ENCODE results near the gene MRPS23. TPM values are rescaled to one million over a fixed set of nuclear protein-coding genes. Genes with fewer than 3 reads are reported as not detected.

MRPS23 gene
- total and polyA plus RNA-seq, 8 donors = 39.2 to 46.1 (median 43.2) TPM

DNA sequence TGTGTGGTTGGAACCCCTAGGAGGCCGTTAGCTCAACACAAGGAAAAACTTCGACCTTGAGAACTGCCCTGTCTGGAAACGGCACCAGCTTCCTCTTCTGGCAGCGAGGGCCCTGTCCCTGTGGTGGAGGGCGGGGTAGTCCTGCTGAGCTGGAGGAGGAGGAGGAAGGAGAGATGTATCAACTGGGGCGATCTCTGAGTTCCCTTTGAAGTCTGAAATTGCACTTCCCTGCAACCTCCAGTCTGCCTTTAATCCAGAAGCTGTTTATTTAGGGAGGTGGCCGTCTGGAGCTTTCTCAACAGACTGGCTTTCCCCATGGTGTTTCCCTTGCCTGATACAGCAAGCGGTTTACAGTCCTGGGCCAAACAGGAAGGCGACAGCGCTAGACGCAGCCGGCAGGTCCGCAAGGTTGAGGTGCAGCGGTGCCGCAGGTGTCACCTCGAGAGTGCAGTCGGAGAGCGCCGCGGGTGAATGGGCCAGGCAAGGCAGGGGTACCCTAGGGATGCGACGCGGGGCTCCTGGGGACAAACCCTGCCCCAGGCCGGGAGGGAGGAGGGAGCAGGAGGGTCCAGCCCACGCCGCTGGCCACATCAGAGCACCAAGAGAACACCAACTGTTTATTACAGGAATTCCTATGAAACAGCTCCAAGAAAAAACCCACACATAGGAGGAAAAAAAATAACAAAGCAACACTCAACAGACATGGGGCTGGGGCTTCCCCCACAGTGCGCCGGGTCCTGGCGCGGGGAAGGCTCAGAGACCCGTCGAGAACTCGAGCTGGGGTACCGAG is 11.4 kb upstream of the MRPS23 start:
- intact Hi-C loops (cut with DNase I) = loop anchor here in 1 of 2 donors (10.0 kb wide), 1 partner anchor 134 kb away; no protein-coding TSS in a partner anchor
- H3K36me3 ChIP-seq = peaks cover 0 to 10% of the 10 kb centered on the region in 2 donors
- DNase-seq (peak in 3 of 4 donors; percentile 36 to 91 (median 85)), ATAC-seq (peak; percentile 70)
- H3K4me1 ChIP-seq = peaks cover 18 to 25% of the 10 kb centered on the region in 2 donors
- peak overlapping the region; percentile 38 to 52 for H3K4me3 ChIP-seq
- H3K9me3 ChIP-seq = no peaks in the 10 kb centered on the region
- TF ChIP-seq, protein P1, sequence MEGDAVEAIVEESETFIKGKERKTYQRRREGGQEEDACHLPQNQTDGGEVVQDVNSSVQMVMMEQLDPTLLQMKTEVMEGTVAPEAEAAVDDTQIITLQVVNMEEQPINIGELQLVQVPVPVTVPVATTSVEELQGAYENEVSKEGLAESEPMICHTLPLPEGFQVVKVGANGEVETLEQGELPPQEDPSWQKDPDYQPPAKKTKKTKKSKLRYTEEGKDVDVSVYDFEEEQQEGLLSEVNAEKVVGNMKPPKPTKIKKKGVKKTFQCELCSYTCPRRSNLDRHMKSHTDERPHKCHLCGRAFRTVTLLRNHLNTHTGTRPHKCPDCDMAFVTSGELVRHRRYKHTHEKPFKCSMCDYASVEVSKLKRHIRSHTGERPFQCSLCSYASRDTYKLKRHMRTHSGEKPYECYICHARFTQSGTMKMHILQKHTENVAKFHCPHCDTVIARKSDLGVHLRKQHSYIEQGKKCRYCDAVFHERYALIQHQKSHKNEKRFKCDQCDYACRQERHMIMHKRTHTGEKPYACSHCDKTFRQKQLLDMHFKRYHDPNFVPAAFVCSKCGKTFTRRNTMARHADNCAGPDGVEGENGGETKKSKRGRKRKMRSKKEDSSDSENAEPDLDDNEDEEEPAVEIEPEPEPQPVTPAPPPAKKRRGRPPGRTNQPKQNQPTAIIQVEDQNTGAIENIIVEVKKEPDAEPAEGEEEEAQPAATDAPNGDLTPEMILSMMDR (IDR thresholded peaks at IDR 0.05) = no peak
- peaks cover 0 to 9% of the 10 kb centered on the region in 2 donors for H3K27me3 ChIP-seq
- H3K27ac ChIP-seq = peak overlapping the region; percentile 79 to 82

DNA sequence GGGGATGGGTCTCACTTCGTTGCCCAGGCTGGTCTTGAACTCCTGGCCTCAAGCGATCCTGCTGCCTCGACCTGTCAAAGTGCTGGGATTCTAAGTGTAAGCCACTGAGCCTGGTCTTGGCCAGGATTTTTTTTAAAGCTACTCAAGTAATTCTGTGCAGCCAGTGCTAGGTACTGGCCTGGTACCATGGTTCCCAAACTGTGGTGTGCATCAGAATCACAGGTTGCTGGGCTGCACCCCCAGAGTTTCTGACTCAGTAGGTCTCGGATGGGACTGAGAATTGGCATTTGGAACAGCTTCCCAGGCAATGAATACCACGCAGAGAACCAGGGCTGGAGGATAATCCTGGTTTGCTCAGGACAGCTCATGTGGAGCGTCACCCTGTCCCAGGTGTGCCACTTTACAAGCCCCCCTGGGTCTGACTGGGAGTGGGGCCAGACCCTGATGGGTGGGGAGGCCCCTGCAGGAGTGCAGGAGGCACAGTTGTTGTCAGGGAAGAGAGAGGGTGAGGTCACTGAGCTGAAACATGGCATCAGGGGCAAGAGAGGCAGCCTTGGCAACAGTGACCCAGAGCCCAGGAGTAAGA is 10.7 kb upstream of the MRPS23 start:
- Histone ChIP-seq H3K9me3 (no peaks in the 10 kb centered on the region), H3K4me1 (peaks cover 18 to 25% of the 10 kb centered on the region in 2 donors), H3K36me3 (peaks cover 0 to 3% of the 10 kb centered on the region in 2 donors), H3K27me3 (peaks cover 0 to 9% of the 10 kb centered on the region in 2 donors), H3K4me3 (no peak overlapping the region), H3K27ac (peak overlapping the region; percentile 79 to 82)
- intact Hi-C loops (cut with DNase I) = loop anchor here in 1 of 2 donors (10.0 kb wide), 1 partner anchor 134 kb away; no protein-coding TSS in a partner anchor
- DNase-seq (peak in 1 of 4 donors; percentile 20), ATAC-seq (no peak)
- TF ChIP-seq, protein P1 (IDR thresholded peaks at IDR 0.05) = no peak

GRCh38 chr17:57859601-57860413 is 10.0 kb upstream of the MRPS23 start:
- intact Hi-C loops (cut with DNase I) = loop anchor here (5.0 to 10.0 kb wide), 3 partner anchors 135 to 255 kb away; no protein-coding TSS in a partner anchor

DNA sequence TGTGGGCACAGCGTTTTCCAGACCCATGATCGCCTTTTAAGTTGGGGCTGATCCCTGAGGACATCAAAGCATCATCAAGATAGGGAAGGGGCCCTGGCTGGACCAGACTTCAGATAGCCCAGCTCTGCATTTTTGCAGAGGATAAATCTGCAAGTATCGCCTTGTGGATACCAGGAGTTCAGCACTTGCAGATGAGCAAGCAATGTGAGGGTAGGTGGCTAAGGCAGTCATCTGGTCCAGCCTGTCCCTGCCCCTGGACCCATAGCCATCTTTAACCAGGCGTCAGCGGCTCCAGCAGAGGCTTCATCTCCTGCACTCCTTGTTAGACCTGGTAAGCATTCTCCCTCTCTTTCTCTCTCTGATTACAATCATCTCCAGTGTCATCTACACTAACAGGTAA is 9.0 kb upstream of the MRPS23 start:
- TF ChIP-seq, protein P1 (IDR thresholded peaks at IDR 0.05) = no peak
- Histone ChIP-seq H3K4me3 (no peak overlapping the region), H3K36me3 (no peaks in the 10 kb centered on the region), H3K27me3 (peaks cover 0 to 9% of the 10 kb centered on the region in 2 donors), H3K9me3 (no peaks in the 10 kb centered on the region), H3K27ac (no peak overlapping the region), H3K4me1 (peaks cover 18 to 25% of the 10 kb centered on the region in 2 donors)
- intact Hi-C loops (cut with DNase I) = loop anchor here in 1 of 2 donors (5.0 to 10.0 kb wide), 2 partner anchors 138 to 256 kb away; no protein-coding TSS in a partner anchor
- ATAC-seq = no peak
- no peak for DNase-seq

More at GRCh38 chr17:57859601-57860413, 10.0 kb upstream of the MRPS23 start:
- DNase-seq (no peak), ATAC-seq (no peak)
- H3K27ac ChIP-seq = no peak overlapping the region
- H3K27me3 ChIP-seq = peaks cover 0 to 9% of the 10 kb centered on the region in 2 donors
- no peaks in the 10 kb centered on the region for H3K36me3 ChIP-seq
- H3K4me1 ChIP-seq = peaks cover 18 to 25% of the 10 kb centered on the region in 2 donors
- TF ChIP-seq, protein P1 (IDR thresholded peaks at IDR 0.05) = no peak
- H3K4me3 ChIP-seq = no peak overlapping the region
- H3K9me3 ChIP-seq = no peaks in the 10 kb centered on the region

All from left lung (tissue), 10 donors.